Measurements from ENCODE around the gene MAGI1. TPM values are rescaled to one million over a fixed set of nuclear protein-coding genes. Genes with fewer than 3 reads are reported as not detected.

MAGI1 gene
- total RNA-seq, 1 donor from 2014 or later: 5.0 TPM

DNA sequence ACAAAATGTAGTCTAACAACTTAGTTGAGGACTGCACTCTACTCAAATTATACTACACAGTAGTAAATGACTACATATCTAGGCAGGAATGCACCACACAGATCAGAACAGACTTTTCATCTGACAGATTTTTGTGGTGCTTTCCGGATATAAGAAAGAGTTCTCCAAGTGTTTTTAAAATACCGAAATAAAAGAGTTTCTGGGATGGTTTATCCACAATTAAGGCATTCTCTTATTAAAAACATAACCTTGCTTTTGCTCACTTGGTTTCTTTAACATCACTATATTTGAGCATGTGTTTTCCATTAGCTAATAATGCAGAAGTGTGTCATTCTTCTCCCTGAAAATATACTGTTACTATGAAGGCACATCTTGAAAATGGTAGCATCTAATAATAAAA, 132.9 kb downstream of the MAGI1 start:
- DNase-seq (ENCODE audit: low read depth) (no peak), FAIRE-seq (no peak)
- Histone ChIP-seq H3K4me3 (ENCODE audit: low read depth, low read length) (no peak overlapping the region), H3K27me3 (ENCODE audit: control insufficient read depth, insufficient read depth, low read length) (no peaks in the 10 kb centered on the region), H3K36me3 (ENCODE audit: control insufficient read depth, insufficient read depth, low read length) (no peaks in the 10 kb centered on the region)
- TF ChIP-seq, protein P1, sequence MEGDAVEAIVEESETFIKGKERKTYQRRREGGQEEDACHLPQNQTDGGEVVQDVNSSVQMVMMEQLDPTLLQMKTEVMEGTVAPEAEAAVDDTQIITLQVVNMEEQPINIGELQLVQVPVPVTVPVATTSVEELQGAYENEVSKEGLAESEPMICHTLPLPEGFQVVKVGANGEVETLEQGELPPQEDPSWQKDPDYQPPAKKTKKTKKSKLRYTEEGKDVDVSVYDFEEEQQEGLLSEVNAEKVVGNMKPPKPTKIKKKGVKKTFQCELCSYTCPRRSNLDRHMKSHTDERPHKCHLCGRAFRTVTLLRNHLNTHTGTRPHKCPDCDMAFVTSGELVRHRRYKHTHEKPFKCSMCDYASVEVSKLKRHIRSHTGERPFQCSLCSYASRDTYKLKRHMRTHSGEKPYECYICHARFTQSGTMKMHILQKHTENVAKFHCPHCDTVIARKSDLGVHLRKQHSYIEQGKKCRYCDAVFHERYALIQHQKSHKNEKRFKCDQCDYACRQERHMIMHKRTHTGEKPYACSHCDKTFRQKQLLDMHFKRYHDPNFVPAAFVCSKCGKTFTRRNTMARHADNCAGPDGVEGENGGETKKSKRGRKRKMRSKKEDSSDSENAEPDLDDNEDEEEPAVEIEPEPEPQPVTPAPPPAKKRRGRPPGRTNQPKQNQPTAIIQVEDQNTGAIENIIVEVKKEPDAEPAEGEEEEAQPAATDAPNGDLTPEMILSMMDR (IDR thresholded peaks at IDR 0.05; ENCODE audit: insufficient read depth, low read length, severe bottlenecking): no peak

DNA sequence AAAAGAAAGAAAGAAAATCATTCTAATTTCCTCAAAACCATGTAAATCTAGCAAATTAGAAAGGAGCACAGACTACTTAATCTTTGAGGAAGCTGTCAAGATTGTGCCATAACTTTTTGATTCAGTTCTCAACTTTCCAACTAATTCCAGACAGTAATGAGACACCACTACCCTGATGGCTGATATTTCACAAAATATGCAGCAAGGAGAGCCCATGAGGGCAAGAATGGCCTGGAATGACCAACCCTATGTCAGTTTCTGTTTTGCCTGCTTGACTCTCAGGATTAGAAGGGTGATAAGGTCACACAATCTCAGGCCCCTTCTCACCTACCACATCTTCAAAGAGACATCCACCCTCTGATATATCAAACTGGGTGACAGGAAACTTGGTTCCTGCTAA, 134.7 kb downstream of the MAGI1 start:
- H3K36me3 ChIP-seq (ENCODE audit: control insufficient read depth, insufficient read depth, low read length): no peaks in the 10 kb centered on the region
- no peaks in the 10 kb centered on the region for H3K27me3 ChIP-seq (ENCODE audit: control insufficient read depth, insufficient read depth, low read length)
- H3K4me3 ChIP-seq (ENCODE audit: low read depth, low read length): no peak overlapping the region
- FAIRE-seq: no peak
- DNase-seq (ENCODE audit: low read depth): no peak
- TF ChIP-seq, protein P1 (IDR thresholded peaks at IDR 0.05; ENCODE audit: insufficient read depth, low read length, severe bottlenecking): no peak

DNA sequence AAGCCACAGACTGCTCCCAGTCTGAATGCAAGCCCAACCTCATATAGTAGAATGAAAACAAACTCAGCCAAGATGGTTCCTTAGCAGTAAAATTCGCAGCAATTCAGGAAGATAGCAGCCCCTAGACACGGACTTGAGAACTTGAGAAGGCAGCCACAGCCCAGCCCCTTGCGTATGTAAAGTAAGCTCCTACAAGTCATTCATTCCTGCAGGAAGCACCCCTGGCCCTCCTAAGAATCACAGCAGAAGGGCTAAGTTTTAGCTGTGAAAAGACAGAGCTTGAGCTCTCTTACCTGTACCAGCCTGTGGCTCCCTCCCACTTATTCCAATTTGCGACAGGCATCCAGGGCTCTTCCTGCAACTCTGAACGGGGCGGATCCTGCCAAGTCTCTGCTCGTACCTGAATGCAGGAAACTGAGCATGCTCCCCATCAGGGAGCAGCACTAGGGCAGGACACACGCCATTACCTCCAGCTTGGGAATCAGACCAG, 136.4 kb downstream of the MAGI1 start:
- no peak for FAIRE-seq
- TF ChIP-seq, protein P1 (IDR thresholded peaks at IDR 0.05; ENCODE audit: insufficient read depth, low read length, severe bottlenecking): no peak
- Histone ChIP-seq H3K4me3 (ENCODE audit: low read depth, low read length) (peak overlapping the region; percentile 42), H3K27me3 (ENCODE audit: control insufficient read depth, insufficient read depth, low read length) (no peaks in the 10 kb centered on the region), H3K36me3 (ENCODE audit: control insufficient read depth, insufficient read depth, low read length) (no peaks in the 10 kb centered on the region)
- DNase-seq (ENCODE audit: low read depth): peak; percentile 79

DNA sequence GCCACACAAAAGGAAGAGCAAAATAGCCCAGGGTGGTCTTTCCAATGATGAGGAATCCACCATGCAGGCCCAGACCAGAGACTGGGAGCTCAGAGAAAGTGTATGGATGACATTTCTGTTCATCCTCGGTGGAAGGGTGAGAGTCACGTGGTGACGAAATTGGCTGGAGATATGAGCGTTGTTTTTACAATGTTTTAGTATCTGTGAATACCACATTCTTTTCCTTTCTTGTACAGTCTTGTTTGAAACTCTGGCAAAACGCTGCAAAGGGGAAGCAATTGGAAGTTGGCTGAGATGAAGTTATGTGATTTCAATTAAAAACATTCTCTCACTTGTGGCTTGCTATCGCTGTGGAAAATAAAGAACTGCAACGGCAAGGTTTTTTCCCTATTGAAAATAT, 137.5 kb downstream of the MAGI1 start:
- Histone ChIP-seq H3K27me3 (ENCODE audit: control insufficient read depth, insufficient read depth, low read length) (no peaks in the 10 kb centered on the region), H3K4me3 (ENCODE audit: low read depth, low read length) (no peak overlapping the region), H3K36me3 (ENCODE audit: control insufficient read depth, insufficient read depth, low read length) (no peaks in the 10 kb centered on the region)
- TF ChIP-seq, protein P1 (IDR thresholded peaks at IDR 0.05; ENCODE audit: insufficient read depth, low read length, severe bottlenecking): no peak
- DNase-seq (ENCODE audit: low read depth): peak; percentile 51
- no peak for FAIRE-seq

DNA sequence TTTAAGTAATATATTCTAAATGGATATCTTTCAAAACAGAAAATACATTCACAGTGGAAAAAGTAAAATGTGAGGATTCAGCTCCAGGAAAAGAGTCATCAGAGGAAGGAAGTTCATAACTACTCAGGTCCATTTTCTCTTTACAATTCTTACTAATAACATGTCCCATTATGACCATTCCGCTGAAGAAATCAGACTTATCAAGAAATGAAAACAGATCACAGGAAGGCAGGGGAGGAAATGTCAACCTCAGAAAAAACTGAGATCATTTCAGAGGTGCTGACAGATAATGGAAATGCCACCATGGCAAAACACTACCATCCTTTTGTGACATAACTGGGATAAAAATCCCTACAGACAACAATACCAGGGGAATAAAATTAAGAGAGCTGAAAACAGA, 139.5 kb downstream of the MAGI1 start:
- FAIRE-seq (no peak), DNase-seq (ENCODE audit: low read depth) (no peak)
- TF ChIP-seq, protein P1 (IDR thresholded peaks at IDR 0.05; ENCODE audit: insufficient read depth, low read length, severe bottlenecking): no peak
- H3K4me3 ChIP-seq (ENCODE audit: low read depth, low read length): no peak overlapping the region
- no peaks in the 10 kb centered on the region for H3K36me3 ChIP-seq (ENCODE audit: control insufficient read depth, insufficient read depth, low read length)
- H3K27me3 ChIP-seq (ENCODE audit: control insufficient read depth, insufficient read depth, low read length): no peaks in the 10 kb centered on the region

DNA sequence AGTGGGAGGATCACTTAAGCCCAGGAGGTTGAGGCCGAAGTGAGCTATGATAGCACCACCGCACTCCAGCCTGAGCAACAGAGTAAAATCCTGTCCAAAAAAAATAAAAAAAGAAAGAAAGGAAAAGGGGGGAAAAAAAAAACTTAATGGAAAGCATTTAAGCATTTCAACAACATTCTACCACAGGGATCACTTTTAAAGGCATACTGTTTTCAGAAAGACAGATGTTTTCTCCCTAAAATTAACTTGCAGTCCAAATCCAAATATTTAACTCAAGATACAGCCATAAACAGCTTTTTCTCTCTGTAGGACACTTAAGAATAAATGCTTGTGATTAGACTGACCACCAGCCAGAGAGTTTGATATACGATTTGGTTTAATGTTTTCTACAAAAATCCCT, 141.0 kb downstream of the MAGI1 start:
- no peaks in the 10 kb centered on the region for H3K27me3 ChIP-seq (ENCODE audit: control insufficient read depth, insufficient read depth, low read length)
- DNase-seq (ENCODE audit: low read depth) (no peak), FAIRE-seq (no peak)
- H3K36me3 ChIP-seq (ENCODE audit: control insufficient read depth, insufficient read depth, low read length): no peaks in the 10 kb centered on the region
- TF ChIP-seq, protein P1 (IDR thresholded peaks at IDR 0.05; ENCODE audit: insufficient read depth, low read length, severe bottlenecking): no peak
- H3K4me3 ChIP-seq (ENCODE audit: low read depth, low read length): no peak overlapping the region

Measured in bronchial epithelial cell (primary cell).